Ovary (tissue), 9 donors: Measurements from ENCODE around the gene PPIB. TPM values are rescaled to one million over a fixed set of nuclear protein-coding genes. Genes with fewer than 3 reads are reported as not detected.

Experiments
- DNase-seq, 5 donors: peaks; one replicate each; pipeline ENCODE4 v3.0.0-alpha.2; 2019 to 2020
- H3K27ac ChIP-seq, 2 donors: fragments of 200-600 bp; one replicate each; pipeline versions ENCODE4 v1.5.1 to v1.8.0; 2019 to 2022
- H3K27me3 ChIP-seq: fragments of 200-600 bp; one replicate; pipeline ENCODE4 v1.8.0; 2022
- H3K36me3 ChIP-seq: fragments of 200-600 bp; sonication (generic); one replicate; pipeline ENCODE4 v1.5.1; 2019
- H3K4me1 ChIP-seq: one replicate; pipeline ENCODE4 v1.8.1; 2013; ENCODE audit warnings: mild to moderate bottlenecking, moderate library complexity; ENCODE audit not compliant: insufficient read depth
- H3K4me3 ChIP-seq: fragments of 200-600 bp; sonication (generic); one replicate; pipeline ENCODE4 v1.5.1; 2017
- H3K9me3 ChIP-seq, 2 donors: fragments of 200-600 bp in 1 of 2; sonication (generic) in 1 of 2; one replicate each; pipeline versions ENCODE4 v1.5.1 to v1.8.1; 2013 to 2019; ENCODE audit warnings: mild to moderate bottlenecking in 1 of 2, moderate library complexity in 1 of 2
- EP300 ChIP-seq: sonication (generic); formaldehyde crosslinking; IDR thresholded peaks from one replicate; pipeline ENCODE4 v1.6.1; 2017; ENCODE audit warnings: antibody characterized with exemption
- POLR2A ChIP-seq: fragments of 450-650 bp; IDR thresholded peaks from one replicate; pipeline ENCODE4 v1.6.1; 2017; ENCODE audit warnings: antibody characterized with exemption, mild to moderate bottlenecking, moderate library complexity
- WGBS, 3 donors: extraction: QIAGEN DNeasy Blood & Tissue Kit in 1 of 3; methylation state at CpG; one replicate each; pipeline versions ENCODE4 v1.1.5 to v1.1.7; 2013 to 2017; 5-methylcytosine and 5-hydroxymethylcytosine counted together
- intact Hi-C, 4 donors: fragments of 100-400 bp; cut with DNase I; formaldehyde crosslinking; loops; one replicate each; pipeline versions ENCODE4 v1.11.0 to v1.15.1; 2022 to 2023
- polyA plus RNA-seq, 2 donors: library from polyadenylated mRNA; stranded (reverse); fragments of 200-250 nt in 1 of 2; fragments of 350-450 nt in 1 of 2; fragmentation: Illumina TruSeq in 1 of 2; extraction: RNeasy Lipid Tissue Mini Kit (QIAGEN cat#74804) in 1 of 2; gene quantifications; one replicate each; pipeline ENCODE4 v1.2.3, GENCODE V29; 2013 to 2014
- total RNA-seq, 7 donors: library from RNA; depleted of rRNA in 2 of 7; stranded (reverse); fragments of >200 nt in 2 of 7; fragmentation: NEBNext Ultra II Directional in 3 of 7; extraction: Animal tissue kit (Norgen Biotek cat#: 25700) in 3 of 7; gene quantifications; one replicate each; pipeline versions ENCODE4 v1.1.0 to v1.2.4, GENCODE V29; 2016 to 2023
- TF ChIP-seq, protein P1 (sequence below), 3 donors: fragments of 450-650 bp in 2 of 3; fragments of 200-600 bp in 1 of 3; IDR thresholded peaks; one replicate each; pipeline versions ENCODE4 v1.5.1 to v1.8.0; 2016 to 2022; ENCODE audit warnings: antibody characterized with exemption in 3 of 3, mild to moderate bottlenecking in 1 of 3
- donor health status: DM: no; HTN: no; CAD: no; lungs with moderate emphysema.
- donor health status: DM: no; HTN: no; CAD: no.
- donor health status: Bipolar disorder and iron deficiency.
- donor health status: DM: yes; HTN: yes; CAD: no.
- donor health status: DM: no; HTN: no; CAD: no.
- donor health status: DM: yes; HTN: yes; CAD: no.

PPIB gene
- total and polyA plus RNA-seq, 9 donors, result 201 to 589 (median 393) TPM

DNA sequence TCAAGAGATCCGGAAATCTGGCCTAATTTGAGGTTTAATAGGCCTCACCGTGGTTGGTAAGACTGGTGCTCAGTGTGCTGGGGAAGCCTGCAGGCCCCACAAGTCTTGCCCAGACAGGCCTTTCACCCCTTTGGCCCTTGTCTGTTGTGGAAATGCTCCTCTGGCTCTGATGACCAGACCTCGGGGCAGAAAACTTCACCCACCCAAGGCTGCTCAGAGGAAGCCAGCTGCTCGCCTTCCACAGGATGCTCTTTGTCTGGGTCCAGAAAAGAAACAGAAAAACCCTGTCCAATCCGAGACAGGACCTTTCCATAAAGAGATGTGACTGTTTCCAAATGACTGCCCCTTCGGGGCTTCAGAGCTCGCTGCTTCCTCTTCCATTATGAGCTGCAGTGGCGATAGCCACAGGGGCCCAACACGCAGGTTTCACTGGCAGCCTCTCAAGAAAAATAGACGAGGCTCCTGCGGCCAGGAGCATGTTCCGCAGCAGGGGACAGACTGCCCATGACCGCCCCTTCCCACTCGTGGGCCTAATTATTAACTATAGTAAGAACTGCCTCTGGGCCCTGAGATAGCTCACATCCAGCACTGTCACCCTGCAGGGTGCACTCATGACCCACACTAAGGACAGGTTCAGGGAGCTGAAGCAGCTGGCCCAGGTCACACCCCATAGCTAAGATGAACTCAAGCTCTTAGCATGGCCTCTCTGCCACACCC lies 18.1 kb downstream of the PPIB start:
- H3K36me3 ChIP-seq, result no peaks in the 10 kb centered on the region
- H3K9me3 ChIP-seq, result no peaks in the 10 kb centered on the region
- H3K4me1 ChIP-seq, result no peaks in the 10 kb centered on the region
- H3K4me3 ChIP-seq, result no peak overlapping the region
- intact Hi-C loops, result loop anchor here in 1 of 4 donors (5.0 kb wide), 1 partner anchor 1338 kb away; no protein-coding TSS in a partner anchor
- DNase-seq, result no peak
- WGBS, 3 donors, result 83 to 85% (median 85%) methylated on average over 14 of the region's 14 CpGs
- no peak for TF ChIP-seq POLR2A
- no peak for TF ChIP-seq EP300
- TF ChIP-seq, protein P1, sequence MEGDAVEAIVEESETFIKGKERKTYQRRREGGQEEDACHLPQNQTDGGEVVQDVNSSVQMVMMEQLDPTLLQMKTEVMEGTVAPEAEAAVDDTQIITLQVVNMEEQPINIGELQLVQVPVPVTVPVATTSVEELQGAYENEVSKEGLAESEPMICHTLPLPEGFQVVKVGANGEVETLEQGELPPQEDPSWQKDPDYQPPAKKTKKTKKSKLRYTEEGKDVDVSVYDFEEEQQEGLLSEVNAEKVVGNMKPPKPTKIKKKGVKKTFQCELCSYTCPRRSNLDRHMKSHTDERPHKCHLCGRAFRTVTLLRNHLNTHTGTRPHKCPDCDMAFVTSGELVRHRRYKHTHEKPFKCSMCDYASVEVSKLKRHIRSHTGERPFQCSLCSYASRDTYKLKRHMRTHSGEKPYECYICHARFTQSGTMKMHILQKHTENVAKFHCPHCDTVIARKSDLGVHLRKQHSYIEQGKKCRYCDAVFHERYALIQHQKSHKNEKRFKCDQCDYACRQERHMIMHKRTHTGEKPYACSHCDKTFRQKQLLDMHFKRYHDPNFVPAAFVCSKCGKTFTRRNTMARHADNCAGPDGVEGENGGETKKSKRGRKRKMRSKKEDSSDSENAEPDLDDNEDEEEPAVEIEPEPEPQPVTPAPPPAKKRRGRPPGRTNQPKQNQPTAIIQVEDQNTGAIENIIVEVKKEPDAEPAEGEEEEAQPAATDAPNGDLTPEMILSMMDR (IDR thresholded peaks at IDR 0.05), result no peak
- no peak overlapping the region for H3K27ac ChIP-seq
- no peaks in the 10 kb centered on the region for H3K27me3 ChIP-seq

DNA sequence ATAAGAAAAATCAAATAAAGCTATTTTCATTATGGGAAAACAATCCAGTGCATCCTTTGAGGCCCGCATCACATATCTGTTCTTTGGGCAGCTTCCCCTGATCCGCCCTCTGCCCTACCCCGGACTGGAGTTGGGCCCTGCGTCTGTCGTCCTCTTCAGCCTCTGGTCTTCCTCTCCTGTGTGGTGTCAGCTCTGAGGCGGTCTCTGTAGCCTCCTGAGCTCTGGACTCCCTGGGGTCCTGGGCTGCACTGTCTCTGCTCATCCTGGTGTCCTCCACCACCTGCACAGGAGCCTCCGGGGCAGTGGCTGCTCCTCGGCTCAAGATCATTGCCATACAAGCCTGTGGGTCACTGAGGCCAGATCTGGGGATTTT lies 18.6 kb downstream of the PPIB start:
- DNase-seq, result peak in 1 of 5 donors; percentile 9
- H3K9me3 ChIP-seq, result no peaks in the 10 kb centered on the region
- H3K27me3 ChIP-seq, result no peaks in the 10 kb centered on the region
- H3K4me1 ChIP-seq, result no peaks in the 10 kb centered on the region
- H3K36me3 ChIP-seq, result no peaks in the 10 kb centered on the region
- 79 to 84% (median 82%) methylated on average over 8 of the region's 8 CpGs for WGBS, 3 donors
- intact Hi-C loops, result no loop called here
- H3K27ac ChIP-seq, result no peak overlapping the region
- TF ChIP-seq EP300 (no peak), POLR2A (no peak)
- TF ChIP-seq, protein P1 (IDR thresholded peaks at IDR 0.05), result no peak
- H3K4me3 ChIP-seq, result no peak overlapping the region

DNA sequence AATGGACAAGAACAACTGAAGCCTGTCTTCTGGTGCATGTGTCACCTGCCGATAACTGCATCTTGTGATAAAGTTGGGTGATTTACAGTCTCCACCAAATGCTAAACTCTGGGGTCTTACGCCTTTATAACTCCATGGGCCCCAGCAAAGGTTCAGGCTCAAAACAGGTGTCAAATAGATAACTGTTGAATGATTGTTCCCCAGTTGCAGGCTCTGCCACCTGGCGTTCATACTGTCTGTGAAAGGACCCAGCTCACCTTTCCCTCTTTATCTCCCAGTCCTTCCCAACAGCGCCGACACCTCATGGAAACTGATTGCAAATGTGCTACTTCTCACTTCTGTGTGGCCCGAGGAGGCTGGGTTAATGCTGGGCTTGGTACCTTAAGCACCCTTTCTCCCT lies 19.5 kb downstream of the PPIB start:
- WGBS, 3 donors, result 83 to 91% (median 86%) methylated on average over 6 of the region's 6 CpGs
- no peak for DNase-seq
- no peak overlapping the region for H3K4me3 ChIP-seq
- H3K27me3 ChIP-seq, result no peaks in the 10 kb centered on the region
- H3K36me3 ChIP-seq, result no peaks in the 10 kb centered on the region
- H3K27ac ChIP-seq, result no peak overlapping the region
- no peaks in the 10 kb centered on the region for H3K4me1 ChIP-seq
- no peaks in the 10 kb centered on the region for H3K9me3 ChIP-seq
- intact Hi-C loops, result no loop called here
- TF ChIP-seq, protein P1 (IDR thresholded peaks at IDR 0.05), result no peak
- TF ChIP-seq EP300 (no peak), POLR2A (no peak)

DNA sequence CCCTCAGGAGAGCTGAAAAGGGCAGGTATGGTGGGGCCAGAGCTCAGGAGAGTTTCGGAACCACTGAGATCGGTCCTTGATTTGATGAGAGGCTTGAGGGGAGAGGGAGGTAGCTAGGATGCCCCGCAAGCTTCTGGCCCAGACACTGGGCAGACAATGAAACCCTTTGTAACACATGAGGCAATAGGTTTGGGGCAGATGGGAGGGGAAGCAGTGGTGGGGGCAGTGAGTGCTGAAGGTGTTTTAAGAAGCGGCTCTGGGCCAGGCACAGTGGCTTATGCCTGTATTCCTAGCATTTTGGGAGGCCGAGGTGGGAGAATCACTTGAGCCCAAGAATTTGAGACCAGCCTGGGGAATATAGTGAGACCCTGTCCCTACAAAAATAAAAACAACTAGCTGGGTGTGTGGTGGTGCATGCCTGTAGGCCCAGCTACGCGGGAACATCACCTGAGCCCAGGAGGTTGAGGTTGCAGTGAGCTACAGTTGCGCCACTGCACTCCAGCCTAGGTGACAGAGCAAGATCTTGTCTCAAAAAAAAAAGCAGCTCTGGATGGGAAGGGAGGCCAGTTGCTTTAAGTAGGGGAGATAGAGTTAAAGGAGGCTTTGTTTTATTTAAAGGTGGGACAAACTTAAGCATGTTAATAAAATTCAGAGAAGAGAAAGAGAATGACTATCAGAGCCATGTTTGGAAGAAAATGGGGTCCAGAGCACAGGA lies 20.9 kb downstream of the PPIB start:
- Histone ChIP-seq H3K27ac (no peak overlapping the region), H3K4me1 (no peaks in the 10 kb centered on the region), H3K36me3 (no peaks in the 10 kb centered on the region), H3K27me3 (no peaks in the 10 kb centered on the region), H3K9me3 (no peaks in the 10 kb centered on the region), H3K4me3 (no peak overlapping the region)
- no peak for TF ChIP-seq POLR2A
- no peak for TF ChIP-seq EP300
- TF ChIP-seq, protein P1 (IDR thresholded peaks at IDR 0.05), result no peak
- WGBS, 3 donors, result 95 to 99% (median 98%) methylated on average over 8 of the region's 8 CpGs
- DNase-seq, result no peak
- intact Hi-C loops, result no loop called here
